CD4-positive, alpha-beta memory T cell (primary cell): ENCODE measurements around the gene KCTD10. TPM values are rescaled to one million over a fixed set of nuclear protein-coding genes. Genes with fewer than 3 reads are reported as not detected.

Source experiments
- CTCF ChIA-PET: fragments of 350-600 bp; sonication (Branson Sonifier 250); formaldehyde crosslinking; loops from one replicate; lab custom pipeline; 2021; ENCODE audit warnings: inconsistent platforms; ENCODE audit not compliant: partially characterized antibody; lab: Charles Lee
- POLR2A ChIA-PET: fragments of 350-600 bp; sonication (Branson Sonifier 250); formaldehyde crosslinking; loops from one replicate; lab custom pipeline; 2021; ENCODE audit not compliant: partially characterized antibody; lab: Charles Lee
- DNase-seq, 5 donors: peaks; one replicate each; pipeline versions ENCODE4 v3.0.0 to v3.0.0-alpha.2; 2020 to 2022; ENCODE audit warnings: mixed read lengths in 1 of 5
- H3K27ac ChIP-seq: one replicate; pipeline ENCODE4 v1.7.0; 2013; ENCODE audit warnings: low read depth, low read length
- H3K27me3 ChIP-seq: 2 replicates; pipeline ENCODE4 v1.7.0; 2013; ENCODE audit warnings: mild to moderate bottlenecking, low read length, moderate library complexity; ENCODE audit not compliant: insufficient read depth
- H3K36me3 ChIP-seq: 2 replicates; pipeline ENCODE4 v1.7.0; 2013; ENCODE audit warnings: mild to moderate bottlenecking, low read length, moderate library complexity; ENCODE audit not compliant: insufficient read depth
- H3K4me1 ChIP-seq: 2 replicates; pipeline ENCODE4 v1.7.0; 2013; ENCODE audit warnings: mild to moderate bottlenecking, low read length, moderate library complexity; ENCODE audit not compliant: insufficient read depth
- H3K4me3 ChIP-seq, 2 donors: one replicate each; pipeline ENCODE4 v1.7.0; 2013; ENCODE audit warnings: low read length in 2 of 2, mild to moderate bottlenecking in 1 of 2
- H3K9me3 ChIP-seq, 2 donors: one replicate each; pipeline ENCODE4 v1.7.0; 2013; ENCODE audit warnings: low read length in 2 of 2, control low read depth in 1 of 2; ENCODE audit not compliant: control insufficient read depth in 1 of 2
- H3K27ac Mint-ChIP-seq, 7 donors: one replicate each; pipeline ENCODE4 v1.8.0; 2020 to 2021; ENCODE audit warnings: mixed read lengths in 7 of 7, mild to moderate bottlenecking in 6 of 7, inconsistent platforms in 3 of 7, moderate library complexity in 3 of 7
- H3K27me3 Mint-ChIP-seq, 2 donors: one replicate each; pipeline ENCODE4 v1.8.0; 2020 to 2021; ENCODE audit warnings: mixed read lengths in 2 of 2
- H3K36me3 Mint-ChIP-seq, 2 donors: one replicate each; pipeline ENCODE4 v1.8.0; 2020 to 2021; ENCODE audit warnings: mixed read lengths in 2 of 2, inconsistent platforms in 1 of 2, mild to moderate bottlenecking in 1 of 2
- H3K4me1 Mint-ChIP-seq, 4 donors: one replicate each; pipeline ENCODE4 v1.8.0; 2020 to 2021; ENCODE audit warnings: mixed read lengths in 4 of 4, mild to moderate bottlenecking in 1 of 4
- H3K4me3 Mint-ChIP-seq, 8 donors: one replicate each; pipeline ENCODE4 v1.8.0; 2020 to 2021; ENCODE audit warnings: mixed read lengths in 8 of 8, mild to moderate bottlenecking in 7 of 8, moderate library complexity in 6 of 8, inconsistent platforms in 3 of 8
- H3K9me3 Mint-ChIP-seq, 8 donors: one replicate each; pipeline ENCODE4 v1.8.0; 2020 to 2021; ENCODE audit warnings: mixed read lengths in 8 of 8, mild to moderate bottlenecking in 5 of 8, inconsistent platforms in 3 of 8, moderate library complexity in 1 of 8
- intact Hi-C: fragments of 100-400 bp; cut with micrococcal nuclease; formaldehyde crosslinking; loops from one replicate; pipeline ENCODE4 v1.15.1; 2023
- polyA plus RNA-seq, 2 donors: library from polyadenylated mRNA; unstranded; fragments of 300-500 nt; fragmentation: Illumina TruSeq; gene quantifications; one replicate each; pipeline ENCODE4 v1.2.3, GENCODE V29; 2021
- total RNA-seq, 2 experiments: library from RNA; stranded (reverse); gene quantifications; one replicate each; pipeline ENCODE4 v1.2.3, GENCODE V29; 2021

Gene KCTD10
- total and polyA plus RNA-seq, 4 experiments from 2014 or later = 23.2 to 31.9 (median 27.2) TPM

DNA sequence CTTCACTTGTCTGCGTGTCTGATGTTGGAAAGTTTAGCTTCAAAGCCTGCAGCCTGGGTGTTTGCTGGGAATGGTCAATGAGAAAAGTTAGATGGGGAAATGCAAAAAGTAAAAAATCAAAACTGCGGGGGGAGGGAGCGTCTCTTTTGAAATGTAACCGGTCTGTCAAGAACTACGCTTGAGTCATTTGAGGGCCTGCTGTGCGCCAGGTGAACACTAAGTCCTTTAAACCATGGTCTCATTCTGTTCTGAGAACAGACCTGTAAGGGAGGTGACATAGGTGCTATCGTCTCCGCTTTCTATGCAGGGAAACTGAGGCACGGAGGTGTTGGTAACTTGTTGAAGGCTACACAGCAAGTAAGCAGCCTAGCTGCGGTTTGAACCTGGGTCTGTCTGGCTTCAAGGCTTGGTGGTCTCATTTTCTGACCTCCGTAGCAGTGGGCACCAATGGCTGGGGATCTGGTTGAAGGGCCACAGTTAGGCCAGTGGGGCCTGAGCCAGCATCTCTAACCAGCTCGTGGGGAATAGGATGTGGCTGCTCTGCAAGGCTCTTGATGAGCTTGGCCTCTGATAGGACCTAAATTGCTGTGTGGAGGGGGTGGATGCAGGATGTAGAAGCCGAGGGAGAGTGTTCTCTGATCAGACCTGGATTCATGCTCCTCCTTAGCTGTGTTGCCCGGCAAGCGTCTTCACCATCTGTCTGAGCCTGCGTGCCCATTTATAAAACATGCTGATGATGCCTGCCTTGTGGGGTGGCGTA, 41.5 kb downstream of the KCTD10 start:
- ChIA-PET POLR2A (no interaction called here), CTCF (interaction anchor here (0.7 to 0.9 kb wide), 2 partner anchors 8 to 12 kb away, joined by 3 read pairs; no protein-coding TSS in a partner anchor)
- no peaks in the 10 kb centered on the region for H3K9me3 ChIP-seq
- no peaks in the 10 kb centered on the region for H3K27me3 ChIP-seq
- intact Hi-C loops = no loop called here
- no peak for DNase-seq
- Mint-ChIP-seq H3K27ac (peak overlapping the region in 1 of 7 donors; percentile 21), H3K4me1 (peaks cover 4 to 13% (median 9%) of the 10 kb centered on the region in 4 donors), H3K4me3 (no peak overlapping the region), H3K9me3 (no peaks in the 10 kb centered on the region), H3K36me3 (peaks cover 0 to 2% of the 10 kb centered on the region in 2 donors), H3K27me3 (no peaks in the 10 kb centered on the region)
- no peak overlapping the region for H3K4me3 ChIP-seq
- no peak overlapping the region for H3K27ac ChIP-seq
- peaks cover 6% of the 10 kb centered on the region for H3K4me1 ChIP-seq
- no peaks in the 10 kb centered on the region for H3K36me3 ChIP-seq

DNA sequence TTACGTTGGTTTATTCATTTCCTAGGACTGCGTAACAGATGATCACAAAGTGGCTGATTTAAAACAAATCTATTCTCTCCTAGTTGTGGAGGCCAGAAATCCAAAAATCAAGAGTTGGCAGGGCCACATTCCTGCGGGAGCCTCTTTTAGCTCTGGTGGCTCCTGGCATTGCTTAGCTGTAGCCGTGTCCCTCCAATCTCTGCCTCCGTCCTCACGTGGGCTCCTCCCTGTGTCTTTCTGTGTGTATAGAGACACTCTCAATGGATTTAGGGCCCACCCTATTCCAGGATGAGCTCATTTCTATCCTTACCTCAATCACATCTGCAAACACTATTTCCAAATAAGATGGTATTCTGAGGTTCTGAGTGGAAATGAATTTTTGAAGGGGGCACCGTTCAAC, 42.5 kb downstream of the KCTD10 start:
- intact Hi-C loops = loop anchor here (5.0 kb wide), 1 partner anchor 43 kb away; the partner anchor contains the start of genes KCTD10 and UBE3B
- H3K36me3 Mint-ChIP-seq = no peaks in the 10 kb centered on the region
- peaks cover 0 to 4% (median 0%) of the 10 kb centered on the region in 8 donors for H3K9me3 Mint-ChIP-seq
- H3K9me3 ChIP-seq = no peaks in the 10 kb centered on the region
- no peak overlapping the region for H3K4me3 Mint-ChIP-seq
- H3K4me1 Mint-ChIP-seq = peaks cover 4 to 13% (median 9%) of the 10 kb centered on the region in 4 donors
- no peaks in the 10 kb centered on the region for H3K36me3 ChIP-seq
- CTCF ChIA-PET = interaction anchor here (0.6 to 2.1 kb wide), 3 partner anchors 8 to 9 kb away, joined by 3 to 10 read pairs (median 6); no protein-coding TSS in a partner anchor
- H3K27ac Mint-ChIP-seq = no peak overlapping the region
- POLR2A ChIA-PET = no interaction called here
- no peak overlapping the region for H3K4me3 ChIP-seq
- no peak for DNase-seq
- H3K4me1 ChIP-seq = peaks cover 6% of the 10 kb centered on the region
- H3K27me3 ChIP-seq = no peaks in the 10 kb centered on the region
- no peak overlapping the region for H3K27ac ChIP-seq
- H3K27me3 Mint-ChIP-seq = no peaks in the 10 kb centered on the region

DNA sequence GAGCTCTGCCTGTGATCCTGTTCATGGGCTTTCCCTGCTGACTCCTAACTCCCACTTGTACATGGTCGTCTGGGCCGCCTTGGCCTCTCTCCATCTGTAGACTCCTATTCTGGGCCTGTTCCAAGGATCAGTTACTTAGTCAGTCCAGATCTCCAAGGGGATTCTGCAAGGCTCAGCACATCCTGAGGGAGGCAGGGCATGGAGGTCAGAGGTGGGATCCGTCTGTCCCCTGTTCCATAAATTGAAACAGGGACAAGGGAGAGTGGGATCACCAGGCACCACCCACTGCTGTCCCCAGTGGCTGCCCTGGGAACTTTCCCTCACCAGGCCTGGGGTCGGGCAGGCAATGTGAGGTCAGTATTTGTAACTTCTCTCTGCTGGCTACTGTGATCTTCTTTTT, 43.5 kb downstream of the KCTD10 start:
- peak overlapping the region in 1 of 8 donors; percentile 69 for H3K4me3 Mint-ChIP-seq
- no peak overlapping the region for H3K27ac ChIP-seq
- peaks cover 6% of the 10 kb centered on the region for H3K4me1 ChIP-seq
- DNase-seq = no peak
- ChIA-PET POLR2A (no interaction called here), CTCF (interaction anchor here (0.9 to 3.6 kb wide), 17 partner anchors 10 to 345 kb away, joined by 3 to 28 read pairs (median 5); no protein-coding TSS in a partner anchor)
- no peaks in the 10 kb centered on the region for H3K36me3 ChIP-seq
- no peaks in the 10 kb centered on the region for H3K36me3 Mint-ChIP-seq
- peak overlapping the region in 1 of 7 donors; percentile 88 for H3K27ac Mint-ChIP-seq
- intact Hi-C loops = loop anchor here (2.0 to 5.0 kb wide), 2 partner anchors 44 to 447 kb away; partner anchors contain the start of genes GLTP, KCTD10 and UBE3B
- H3K9me3 Mint-ChIP-seq = peaks cover 0 to 4% (median 0%) of the 10 kb centered on the region in 8 donors
- H3K27me3 ChIP-seq = no peaks in the 10 kb centered on the region
- no peak overlapping the region for H3K4me3 ChIP-seq
- H3K27me3 Mint-ChIP-seq = no peaks in the 10 kb centered on the region
- H3K4me1 Mint-ChIP-seq = peaks cover 4 to 13% (median 9%) of the 10 kb centered on the region in 4 donors
- H3K9me3 ChIP-seq = no peaks in the 10 kb centered on the region

DNA sequence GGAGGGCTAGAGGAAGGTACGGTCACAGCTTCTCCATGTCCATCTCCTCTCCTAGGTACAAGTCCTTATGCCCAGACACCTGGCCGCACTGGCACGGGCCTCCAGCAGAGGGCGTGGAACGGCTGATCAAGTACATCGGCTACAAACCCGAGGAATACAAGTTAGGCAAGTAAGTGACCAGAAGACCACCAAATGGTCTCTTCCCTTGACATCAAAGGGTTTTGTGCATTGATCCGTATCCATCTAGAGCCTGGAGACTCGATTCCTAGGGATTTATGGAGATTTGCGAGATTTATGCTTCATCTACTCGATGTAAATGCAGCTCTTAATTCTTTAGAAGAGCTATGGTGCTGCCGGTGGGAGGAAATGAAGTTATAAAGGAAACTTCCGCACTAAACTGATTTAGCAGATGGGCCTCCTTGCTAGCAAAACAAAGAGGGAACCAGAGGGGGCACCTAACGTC, 44.2 kb downstream of the KCTD10 start:
- CTCF ChIA-PET = interaction anchor here (0.7 to 3.6 kb wide), 20 partner anchors 11 to 346 kb away, joined by 3 to 28 read pairs (median 4); partner anchors contain the start of genes KCTD10 and UBE3B
- H3K27me3 Mint-ChIP-seq = peaks cover 0 to 3% of the 10 kb centered on the region in 2 donors

DNA sequence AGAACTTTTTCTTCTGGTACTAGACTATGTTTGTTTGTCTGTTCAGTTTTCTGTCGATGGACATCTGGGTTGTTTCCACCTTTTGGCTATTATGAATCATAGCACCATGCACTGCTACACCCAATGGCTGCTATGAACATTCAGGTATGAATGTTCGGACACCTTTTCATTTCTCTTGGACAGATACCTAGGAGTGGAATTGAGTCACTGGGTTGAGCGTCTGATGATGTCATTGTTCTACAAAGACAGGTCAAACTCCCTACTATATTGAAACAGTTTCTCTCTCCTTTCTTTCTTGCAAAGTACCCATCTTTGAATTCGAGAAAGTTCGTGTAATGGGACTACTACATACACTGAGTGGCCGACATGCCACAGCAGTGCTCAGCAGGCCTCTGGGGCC, 44.7 kb downstream of the KCTD10 start:
- Mint-ChIP-seq H3K9me3 (peaks cover 0 to 4% (median 0%) of the 10 kb centered on the region in 8 donors), H3K4me1 (peaks cover 4 to 13% (median 9%) of the 10 kb centered on the region in 4 donors), H3K27me3 (peaks cover 0 to 3% of the 10 kb centered on the region in 2 donors), H3K36me3 (no peaks in the 10 kb centered on the region), H3K27ac (peak overlapping the region in 3 of 7 donors; percentile 9 to 88 (median 26)), H3K4me3 (peak overlapping the region in 3 of 8 donors; percentile 51 to 69 (median 64))
- intact Hi-C loops = loop anchor here (1.0 to 5.0 kb wide), 3 partner anchors 45 to 448 kb away; partner anchors contain the start of genes GLTP, KCTD10 and UBE3B
- ChIA-PET CTCF (interaction anchor here (0.7 to 3.6 kb wide), 16 partner anchors 10 to 346 kb away, joined by 3 to 28 read pairs (median 4); partner anchors contain the start of genes KCTD10 and UBE3B), POLR2A (interaction anchor here (0.6 kb wide), 1 partner anchor 276 kb away, joined by 5 read pairs; no protein-coding TSS in a partner anchor)
- Histone ChIP-seq H3K4me1 (peaks cover 6% of the 10 kb centered on the region), H3K4me3 (no peak overlapping the region), H3K36me3 (no peaks in the 10 kb centered on the region), H3K27ac (no peak overlapping the region), H3K27me3 (no peaks in the 10 kb centered on the region), H3K9me3 (no peaks in the 10 kb centered on the region)
- DNase-seq = no peak

More for the DNA sequence above, 44.2 kb downstream of the KCTD10 start:
- intact Hi-C loops = loop anchor here (1.0 to 5.0 kb wide), 3 partner anchors 44 to 448 kb away; partner anchors contain the start of genes GLTP, KCTD10 and UBE3B
- POLR2A ChIA-PET = interaction anchor here (0.6 kb wide), 1 partner anchor 276 kb away, joined by 5 read pairs; no protein-coding TSS in a partner anchor
- Histone ChIP-seq H3K27me3 (no peaks in the 10 kb centered on the region), H3K36me3 (no peaks in the 10 kb centered on the region), H3K4me3 (no peak overlapping the region), H3K4me1 (peaks cover 6% of the 10 kb centered on the region), H3K9me3 (no peaks in the 10 kb centered on the region), H3K27ac (no peak overlapping the region)
- DNase-seq = peak; percentile 63 to 74 (median 65)
- peak overlapping the region in 7 of 8 donors; percentile 16 to 69 (median 51) for H3K4me3 Mint-ChIP-seq
- peak overlapping the region in 6 of 7 donors; percentile 19 to 88 (median 41) for H3K27ac Mint-ChIP-seq
- H3K4me1 Mint-ChIP-seq = peaks cover 4 to 13% (median 9%) of the 10 kb centered on the region in 4 donors
- H3K36me3 Mint-ChIP-seq = no peaks in the 10 kb centered on the region
- H3K9me3 Mint-ChIP-seq = peaks cover 0 to 4% (median 0%) of the 10 kb centered on the region in 8 donors

DNA sequence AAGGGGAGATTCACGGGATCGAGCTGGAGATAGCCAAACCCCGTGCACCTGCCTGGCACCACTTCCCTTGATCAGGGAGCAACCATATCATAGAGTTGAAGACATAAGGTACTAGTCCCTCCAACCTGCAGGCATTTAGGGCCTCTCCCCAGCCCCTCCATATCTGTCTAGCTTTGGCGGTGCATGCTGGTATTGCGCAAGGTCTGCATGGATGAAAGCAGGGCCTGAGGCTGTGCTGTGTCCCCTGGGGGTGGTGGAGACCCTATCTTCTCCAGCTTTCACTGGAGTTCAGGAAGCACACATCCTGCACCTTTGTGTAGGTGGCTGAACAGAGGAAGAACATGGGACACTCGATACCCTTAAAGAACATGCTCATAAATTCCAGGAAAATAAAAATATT, 46.9 kb downstream of the KCTD10 start:
- Histone ChIP-seq H3K4me3 (no peak overlapping the region), H3K27me3 (no peaks in the 10 kb centered on the region), H3K4me1 (peaks cover 6% of the 10 kb centered on the region), H3K9me3 (no peaks in the 10 kb centered on the region), H3K27ac (no peak overlapping the region), H3K36me3 (no peaks in the 10 kb centered on the region)
- Mint-ChIP-seq H3K4me1 (peaks cover 4 to 13% (median 9%) of the 10 kb centered on the region in 4 donors), H3K27ac (no peak overlapping the region), H3K4me3 (no peak overlapping the region), H3K27me3 (peaks cover 4% of the 10 kb centered on the region in 2 donors), H3K36me3 (no peaks in the 10 kb centered on the region), H3K9me3 (peaks cover 0 to 4% (median 0%) of the 10 kb centered on the region in 8 donors)
- no peak for DNase-seq
- intact Hi-C loops = loop anchor here (5.0 kb wide), 1 partner anchor 47 kb away; the partner anchor contains the start of genes KCTD10 and UBE3B
- ChIA-PET POLR2A (no interaction called here), CTCF (interaction anchor here (0.8 to 3.6 kb wide), 7 partner anchors 9 to 347 kb away, joined by 3 to 28 read pairs (median 3); no protein-coding TSS in a partner anchor)
